Measurements from ENCODE around the gene CALD1. TPM values are rescaled to one million over a fixed set of nuclear protein-coding genes. Genes with fewer than 3 reads are reported as not detected.

Gene CALD1
- total and polyA plus RNA-seq, 4 donors = 658 to 1,700 (median 1,168) TPM

DNA sequence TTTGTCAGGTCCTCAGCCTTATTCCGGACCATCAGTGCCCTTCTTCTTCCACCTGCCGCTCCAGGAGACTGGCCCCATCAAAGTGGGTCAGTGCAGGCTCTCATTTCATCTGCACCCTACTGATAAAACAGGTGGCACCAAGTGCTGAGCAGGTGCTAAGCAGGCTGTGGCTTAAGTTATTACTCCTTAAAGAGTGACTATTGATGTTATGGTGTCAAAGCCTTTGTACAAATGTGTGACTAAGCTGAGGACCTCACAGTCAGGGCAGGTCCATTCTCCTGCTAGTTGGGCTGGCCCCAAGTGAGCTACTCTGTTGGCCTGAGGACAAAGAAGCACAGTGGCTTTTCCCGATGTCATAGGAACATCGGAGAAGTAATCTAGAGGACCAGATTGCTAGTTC, 11.2 kb upstream of the CALD1 start:
- WGBS, 2 donors = 55 to 56% methylated on average over 4 of the region's 4 CpGs
- intact Hi-C loops (cut with DNase I) = loop anchor here in 1 of 2 donors (5.0 kb wide), 1 partner anchor 36 kb away; no protein-coding TSS in a partner anchor
- peak overlapping the region; percentile 73 to 92 for H3K27ac ChIP-seq (ENCODE audit: low read depth in 1 of 2, low read length in 2 of 2)
- peaks cover 2 to 3% of the 10 kb centered on the region in 2 donors for H3K4me1 ChIP-seq (ENCODE audit: control insufficient read depth in 1 of 2, insufficient read depth in 2 of 2, low read length in 2 of 2)
- DNase-seq (no peak), ATAC-seq (ENCODE audit: low FRiP score) (no peak)
- H3K36me3 ChIP-seq (ENCODE audit: control insufficient read depth in 1 of 2, insufficient read depth in 2 of 2, low read length in 1 of 2) = no peaks in the 10 kb centered on the region
- no peak overlapping the region for H3K4me3 ChIP-seq (ENCODE audit: low read length in 2 of 2)
- no peaks in the 10 kb centered on the region for H3K9me3 ChIP-seq (ENCODE audit: control insufficient read depth, low read length)
- H3K27me3 ChIP-seq (ENCODE audit: control insufficient read depth in 1 of 2, insufficient read depth in 2 of 2, low read length in 1 of 2) = no peaks in the 10 kb centered on the region

GRCh38 chr7:134770676-134771075, 8.8 kb upstream of the CALD1 start:
- no peak for DNase-seq
- WGBS, 2 donors = 92 to 93% methylated on average over 6 of the region's 6 CpGs
- no peak for ATAC-seq (ENCODE audit: low FRiP score)
- no peak overlapping the region for H3K4me3 ChIP-seq (ENCODE audit: low read length in 2 of 2)
- intact Hi-C loops (cut with DNase I) = no loop called here
- H3K4me1 ChIP-seq (ENCODE audit: control insufficient read depth in 1 of 2, insufficient read depth in 2 of 2, low read length in 2 of 2) = peaks cover 0 to 8% of the 10 kb centered on the region in 2 donors
- H3K27ac ChIP-seq (ENCODE audit: low read depth in 1 of 2, low read length in 2 of 2) = peak overlapping the region in 1 of 2 donors; percentile 28
- H3K27me3 ChIP-seq (ENCODE audit: control insufficient read depth in 1 of 2, insufficient read depth in 2 of 2, low read length in 1 of 2) = no peaks in the 10 kb centered on the region
- no peaks in the 10 kb centered on the region for H3K9me3 ChIP-seq (ENCODE audit: control insufficient read depth, low read length)
- no peaks in the 10 kb centered on the region for H3K36me3 ChIP-seq (ENCODE audit: control insufficient read depth in 1 of 2, insufficient read depth in 2 of 2, low read length in 1 of 2)

- 91% methylated on average over 3 of the region's 3 CpGs for WGBS, 2 donors
Measured at GRCh38 chr7:134771111-134771510, 8.3 kb upstream of the CALD1 start.

GRCh38 chr7:134771889-134772288, 7.5 kb upstream of the CALD1 start:
- WGBS, 2 donors = 91 to 96% methylated on average over 2 of the region's 2 CpGs

More at GRCh38 chr7:134771111-134771510, 8.3 kb upstream of the CALD1 start:
- no peaks in the 10 kb centered on the region for H3K36me3 ChIP-seq (ENCODE audit: control insufficient read depth in 1 of 2, insufficient read depth in 2 of 2, low read length in 1 of 2)
- no peak overlapping the region for H3K4me3 ChIP-seq (ENCODE audit: low read length in 2 of 2)
- ATAC-seq (ENCODE audit: low FRiP score) = no peak
- H3K9me3 ChIP-seq (ENCODE audit: control insufficient read depth, low read length) = no peaks in the 10 kb centered on the region
- no peaks in the 10 kb centered on the region for H3K27me3 ChIP-seq (ENCODE audit: control insufficient read depth in 1 of 2, insufficient read depth in 2 of 2, low read length in 1 of 2)
- intact Hi-C loops (cut with DNase I) = no loop called here
- DNase-seq = no peak
- H3K4me1 ChIP-seq (ENCODE audit: control insufficient read depth in 1 of 2, insufficient read depth in 2 of 2, low read length in 2 of 2) = peaks cover 0 to 8% of the 10 kb centered on the region in 2 donors
- H3K27ac ChIP-seq (ENCODE audit: low read depth in 1 of 2, low read length in 2 of 2) = no peak overlapping the region

DNA sequence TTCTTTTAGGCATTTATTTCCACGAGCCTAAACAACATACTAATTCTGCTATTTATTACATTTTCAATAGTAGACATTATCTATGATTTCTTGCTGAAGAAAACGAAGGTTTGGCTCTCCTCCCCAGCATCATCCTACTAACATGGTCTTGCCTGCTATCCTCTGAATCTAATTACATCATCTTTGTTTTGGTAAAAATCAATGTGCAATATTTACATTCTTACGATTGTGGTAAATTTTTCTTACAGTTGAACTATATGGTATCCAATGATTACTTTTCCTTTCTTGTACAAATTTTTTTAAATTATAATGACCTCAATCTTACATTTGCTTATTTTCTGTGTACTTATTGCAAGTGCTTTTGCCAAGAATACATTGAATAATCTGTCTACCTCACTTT, 7.0 kb upstream of the CALD1 start:
- Histone ChIP-seq H3K4me3 (ENCODE audit: low read length in 2 of 2) (no peak overlapping the region), H3K36me3 (ENCODE audit: control insufficient read depth in 1 of 2, insufficient read depth in 2 of 2, low read length in 1 of 2) (no peaks in the 10 kb centered on the region), H3K27ac (ENCODE audit: low read depth in 1 of 2, low read length in 2 of 2) (no peak overlapping the region), H3K4me1 (ENCODE audit: control insufficient read depth in 1 of 2, insufficient read depth in 2 of 2, low read length in 2 of 2) (peaks cover 0 to 4% of the 10 kb centered on the region in 2 donors), H3K27me3 (ENCODE audit: control insufficient read depth in 1 of 2, insufficient read depth in 2 of 2, low read length in 1 of 2) (no peaks in the 10 kb centered on the region), H3K9me3 (ENCODE audit: control insufficient read depth, low read length) (no peaks in the 10 kb centered on the region)
- intact Hi-C loops (cut with DNase I) = no loop called here
- ATAC-seq (ENCODE audit: low FRiP score) = no peak
- DNase-seq = no peak
- whole genome bisulfite sequencing, 2 donors = 61 to 62% methylated on average over 3 of the region's 3 CpGs

More at GRCh38 chr7:134771889-134772288, 7.5 kb upstream of the CALD1 start:
- ATAC-seq (ENCODE audit: low FRiP score) (no peak), DNase-seq (no peak)
- no peaks in the 10 kb centered on the region for H3K36me3 ChIP-seq (ENCODE audit: control insufficient read depth in 1 of 2, insufficient read depth in 2 of 2, low read length in 1 of 2)
- intact Hi-C loops (cut with DNase I) = no loop called here
- no peak overlapping the region for H3K4me3 ChIP-seq (ENCODE audit: low read length in 2 of 2)
- peaks cover 0 to 4% of the 10 kb centered on the region in 2 donors for H3K4me1 ChIP-seq (ENCODE audit: control insufficient read depth in 1 of 2, insufficient read depth in 2 of 2, low read length in 2 of 2)
- H3K27ac ChIP-seq (ENCODE audit: low read depth in 1 of 2, low read length in 2 of 2) = no peak overlapping the region
- no peaks in the 10 kb centered on the region for H3K9me3 ChIP-seq (ENCODE audit: control insufficient read depth, low read length)
- no peaks in the 10 kb centered on the region for H3K27me3 ChIP-seq (ENCODE audit: control insufficient read depth in 1 of 2, insufficient read depth in 2 of 2, low read length in 1 of 2)

DNA sequence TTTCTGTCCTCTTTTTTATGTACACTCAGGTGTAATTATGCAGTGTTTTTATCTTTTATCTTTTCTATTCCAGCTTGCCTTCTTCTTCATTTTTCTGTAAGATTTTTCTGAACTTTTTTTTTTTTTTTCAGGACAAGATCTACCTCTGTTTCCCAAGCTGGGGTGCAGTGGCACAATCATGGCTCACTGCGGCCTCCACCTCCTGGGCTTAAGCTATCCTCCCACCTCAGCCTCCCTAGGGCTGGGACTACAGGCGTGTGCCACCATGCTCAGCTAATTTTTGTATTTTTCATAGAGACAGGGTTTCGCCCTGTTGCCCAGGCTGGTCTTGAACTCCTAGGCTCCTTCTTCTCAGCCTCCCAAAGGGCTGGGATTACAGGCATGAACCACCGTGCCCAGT, 6.3 kb upstream of the CALD1 start:
- DNase-seq (no peak), ATAC-seq (ENCODE audit: low FRiP score) (no peak)
- no peaks in the 10 kb centered on the region for H3K27me3 ChIP-seq (ENCODE audit: control insufficient read depth in 1 of 2, insufficient read depth in 2 of 2, low read length in 1 of 2)
- no peaks in the 10 kb centered on the region for H3K9me3 ChIP-seq (ENCODE audit: control insufficient read depth, low read length)
- no peak overlapping the region for H3K27ac ChIP-seq (ENCODE audit: low read depth in 1 of 2, low read length in 2 of 2)
- intact Hi-C loops (cut with DNase I) = no loop called here
- H3K36me3 ChIP-seq (ENCODE audit: control insufficient read depth in 1 of 2, insufficient read depth in 2 of 2, low read length in 1 of 2) = no peaks in the 10 kb centered on the region
- WGBS, 2 donors = 57 to 75% methylated on average over 3 to 4 of the region's 4 CpGs
- peaks cover 4 to 6% of the 10 kb centered on the region in 2 donors for H3K4me1 ChIP-seq (ENCODE audit: control insufficient read depth in 1 of 2, insufficient read depth in 2 of 2, low read length in 2 of 2)
- H3K4me3 ChIP-seq (ENCODE audit: low read length in 2 of 2) = no peak overlapping the region

DNA sequence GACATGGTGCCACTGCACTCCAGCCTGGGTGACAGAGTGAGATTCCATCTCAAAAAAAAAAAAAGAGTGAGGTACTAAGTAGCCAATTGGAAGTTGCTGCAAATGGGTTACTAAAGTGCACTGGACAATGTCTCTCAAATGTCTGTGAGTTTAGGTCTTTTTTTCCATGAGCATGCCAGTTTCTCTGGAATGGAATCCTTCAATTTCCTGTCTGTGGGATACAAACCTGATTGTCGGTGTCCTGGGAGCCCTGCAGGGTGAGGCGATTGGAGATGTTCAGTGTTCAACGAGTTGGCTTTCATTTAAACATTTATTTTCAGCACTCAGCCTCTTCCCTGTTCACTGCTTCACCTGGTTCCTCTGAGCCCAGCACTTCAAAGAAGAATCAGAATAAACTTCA, 5.3 kb upstream of the CALD1 start:
- Histone ChIP-seq H3K4me3 (ENCODE audit: low read length in 2 of 2) (no peak overlapping the region), H3K4me1 (ENCODE audit: control insufficient read depth in 1 of 2, insufficient read depth in 2 of 2, low read length in 2 of 2) (peaks cover 4 to 11% of the 10 kb centered on the region in 2 donors), H3K9me3 (ENCODE audit: control insufficient read depth, low read length) (no peaks in the 10 kb centered on the region), H3K27me3 (ENCODE audit: control insufficient read depth in 1 of 2, insufficient read depth in 2 of 2, low read length in 1 of 2) (no peaks in the 10 kb centered on the region), H3K36me3 (ENCODE audit: control insufficient read depth in 1 of 2, insufficient read depth in 2 of 2, low read length in 1 of 2) (no peaks in the 10 kb centered on the region), H3K27ac (ENCODE audit: low read depth in 1 of 2, low read length in 2 of 2) (no peak overlapping the region)
- WGBS, 2 donors = 64 to 75% methylated on average over 3 of the region's 3 CpGs
- intact Hi-C loops (cut with DNase I) = no loop called here
- ATAC-seq (ENCODE audit: low FRiP score) = no peak
- no peak for DNase-seq

DNA sequence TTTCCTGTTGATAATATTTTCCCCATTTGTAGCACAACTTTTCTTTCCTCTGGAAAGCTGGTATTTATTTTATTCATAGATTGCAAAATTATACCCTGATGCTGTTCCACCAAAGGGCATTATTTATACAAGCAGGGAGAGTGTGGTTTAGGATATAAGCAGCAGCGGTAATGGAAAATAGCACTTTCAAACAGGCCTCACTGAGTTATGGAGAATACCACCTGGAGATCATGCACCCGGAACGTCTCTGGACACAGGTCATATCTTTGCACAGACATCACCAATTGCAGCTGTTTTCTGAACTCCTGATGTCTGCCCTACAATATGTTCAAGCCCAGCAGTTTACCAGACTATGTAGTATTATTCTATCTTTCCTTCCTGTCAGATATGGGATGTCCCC, 2.0 kb upstream of the CALD1 start:
- H3K4me1 ChIP-seq (ENCODE audit: control insufficient read depth in 1 of 2, insufficient read depth in 2 of 2, low read length in 2 of 2) = peaks cover 4 to 11% of the 10 kb centered on the region in 2 donors
- DNase-seq = no peak
- ATAC-seq (ENCODE audit: low FRiP score) = no peak
- no peaks in the 10 kb centered on the region for H3K36me3 ChIP-seq (ENCODE audit: control insufficient read depth in 1 of 2, insufficient read depth in 2 of 2, low read length in 1 of 2)
- no peaks in the 10 kb centered on the region for H3K27me3 ChIP-seq (ENCODE audit: control insufficient read depth in 1 of 2, insufficient read depth in 2 of 2, low read length in 1 of 2)
- intact Hi-C loops (cut with DNase I) = no loop called here
- H3K9me3 ChIP-seq (ENCODE audit: control insufficient read depth, low read length) = no peaks in the 10 kb centered on the region
- H3K4me3 ChIP-seq (ENCODE audit: low read length in 2 of 2) = no peak overlapping the region
- H3K27ac ChIP-seq (ENCODE audit: low read depth in 1 of 2, low read length in 2 of 2) = peak overlapping the region; percentile 98 to 100
- WGBS, 2 donors = 49 to 51% methylated on average over 3 of the region's 3 CpGs

- 4 to 8% methylated on average over 2 of the region's 2 CpGs for WGBS, 2 donors
- H3K27ac ChIP-seq (ENCODE audit: low read depth in 1 of 2, low read length in 2 of 2) = peak overlapping the region; percentile 98 to 100
- no peaks in the 10 kb centered on the region for H3K36me3 ChIP-seq (ENCODE audit: control insufficient read depth in 1 of 2, insufficient read depth in 2 of 2, low read length in 1 of 2)
- DNase-seq (no peak), ATAC-seq (ENCODE audit: low FRiP score) (no peak)
- no peak overlapping the region for H3K4me3 ChIP-seq (ENCODE audit: low read length in 2 of 2)
- H3K4me1 ChIP-seq (ENCODE audit: control insufficient read depth in 1 of 2, insufficient read depth in 2 of 2, low read length in 2 of 2) = peaks cover 4 to 11% of the 10 kb centered on the region in 2 donors
- no peaks in the 10 kb centered on the region for H3K9me3 ChIP-seq (ENCODE audit: control insufficient read depth, low read length)
- H3K27me3 ChIP-seq (ENCODE audit: control insufficient read depth in 1 of 2, insufficient read depth in 2 of 2, low read length in 1 of 2) = no peaks in the 10 kb centered on the region
- intact Hi-C loops (cut with DNase I) = no loop called here
Measured at GRCh38 chr7:134777908-134778580, 1.4 kb upstream of the CALD1 start.
